Sigmoid colon (tissue), 4 donors: ENCODE data around the gene DGCR2.

ENCODE experiments used
- POLR2AphosphoS5 ChIP-seq, 4 donors: sonication (generic); formaldehyde crosslinking; IDR thresholded peaks; one replicate each; pipeline ENCODE4 v1.6.1; 2017; ENCODE audit warnings: antibody characterized with exemption in 4 of 4
- TF ChIP-seq, protein P1 (sequence below), 4 experiments: fragments of 450-650 bp in 3 of 4; fragments of 200-600 bp in 1 of 4; IDR thresholded peaks; one replicate each; pipeline ENCODE4 v1.5.1; 2016 to 2019; ENCODE audit warnings: antibody characterized with exemption in 4 of 4, mild to moderate bottlenecking in 3 of 4, moderate library complexity in 2 of 4

DNA sequence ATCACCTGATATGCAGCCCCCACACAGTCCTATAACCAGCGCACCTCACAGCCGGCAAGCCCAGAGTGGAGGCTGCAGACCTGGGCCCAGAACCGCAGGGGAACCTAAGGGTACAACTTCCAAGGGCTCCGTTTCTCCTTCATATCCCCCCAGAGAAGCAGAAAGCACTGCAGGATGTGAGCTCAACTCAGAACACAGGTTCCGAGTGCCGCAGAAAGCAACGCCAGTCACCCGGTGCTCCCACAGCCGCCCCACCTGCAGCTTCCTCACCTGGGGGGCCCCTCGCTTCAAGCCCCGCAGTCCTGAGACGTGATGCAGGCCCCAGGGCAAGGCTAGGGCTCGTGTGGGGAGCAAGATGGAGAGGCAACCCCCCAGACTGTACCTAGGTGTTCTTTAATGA is 11.3 kb upstream of the DGCR2 start:
- no peak for TF ChIP-seq POLR2AphosphoS5 (IDR thresholded peaks at IDR 0.05)
- TF ChIP-seq, protein P1, sequence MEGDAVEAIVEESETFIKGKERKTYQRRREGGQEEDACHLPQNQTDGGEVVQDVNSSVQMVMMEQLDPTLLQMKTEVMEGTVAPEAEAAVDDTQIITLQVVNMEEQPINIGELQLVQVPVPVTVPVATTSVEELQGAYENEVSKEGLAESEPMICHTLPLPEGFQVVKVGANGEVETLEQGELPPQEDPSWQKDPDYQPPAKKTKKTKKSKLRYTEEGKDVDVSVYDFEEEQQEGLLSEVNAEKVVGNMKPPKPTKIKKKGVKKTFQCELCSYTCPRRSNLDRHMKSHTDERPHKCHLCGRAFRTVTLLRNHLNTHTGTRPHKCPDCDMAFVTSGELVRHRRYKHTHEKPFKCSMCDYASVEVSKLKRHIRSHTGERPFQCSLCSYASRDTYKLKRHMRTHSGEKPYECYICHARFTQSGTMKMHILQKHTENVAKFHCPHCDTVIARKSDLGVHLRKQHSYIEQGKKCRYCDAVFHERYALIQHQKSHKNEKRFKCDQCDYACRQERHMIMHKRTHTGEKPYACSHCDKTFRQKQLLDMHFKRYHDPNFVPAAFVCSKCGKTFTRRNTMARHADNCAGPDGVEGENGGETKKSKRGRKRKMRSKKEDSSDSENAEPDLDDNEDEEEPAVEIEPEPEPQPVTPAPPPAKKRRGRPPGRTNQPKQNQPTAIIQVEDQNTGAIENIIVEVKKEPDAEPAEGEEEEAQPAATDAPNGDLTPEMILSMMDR (IDR thresholded peaks at IDR 0.05), result no peak
